ENCODE measurements around the gene RBM6.
"Not testable (repeated sequence)": the region's sequence is repeated elsewhere in the genome, so short reads cannot be mapped to it uniquely, and the experiment has no call there.

RBM6 gene, protein sequence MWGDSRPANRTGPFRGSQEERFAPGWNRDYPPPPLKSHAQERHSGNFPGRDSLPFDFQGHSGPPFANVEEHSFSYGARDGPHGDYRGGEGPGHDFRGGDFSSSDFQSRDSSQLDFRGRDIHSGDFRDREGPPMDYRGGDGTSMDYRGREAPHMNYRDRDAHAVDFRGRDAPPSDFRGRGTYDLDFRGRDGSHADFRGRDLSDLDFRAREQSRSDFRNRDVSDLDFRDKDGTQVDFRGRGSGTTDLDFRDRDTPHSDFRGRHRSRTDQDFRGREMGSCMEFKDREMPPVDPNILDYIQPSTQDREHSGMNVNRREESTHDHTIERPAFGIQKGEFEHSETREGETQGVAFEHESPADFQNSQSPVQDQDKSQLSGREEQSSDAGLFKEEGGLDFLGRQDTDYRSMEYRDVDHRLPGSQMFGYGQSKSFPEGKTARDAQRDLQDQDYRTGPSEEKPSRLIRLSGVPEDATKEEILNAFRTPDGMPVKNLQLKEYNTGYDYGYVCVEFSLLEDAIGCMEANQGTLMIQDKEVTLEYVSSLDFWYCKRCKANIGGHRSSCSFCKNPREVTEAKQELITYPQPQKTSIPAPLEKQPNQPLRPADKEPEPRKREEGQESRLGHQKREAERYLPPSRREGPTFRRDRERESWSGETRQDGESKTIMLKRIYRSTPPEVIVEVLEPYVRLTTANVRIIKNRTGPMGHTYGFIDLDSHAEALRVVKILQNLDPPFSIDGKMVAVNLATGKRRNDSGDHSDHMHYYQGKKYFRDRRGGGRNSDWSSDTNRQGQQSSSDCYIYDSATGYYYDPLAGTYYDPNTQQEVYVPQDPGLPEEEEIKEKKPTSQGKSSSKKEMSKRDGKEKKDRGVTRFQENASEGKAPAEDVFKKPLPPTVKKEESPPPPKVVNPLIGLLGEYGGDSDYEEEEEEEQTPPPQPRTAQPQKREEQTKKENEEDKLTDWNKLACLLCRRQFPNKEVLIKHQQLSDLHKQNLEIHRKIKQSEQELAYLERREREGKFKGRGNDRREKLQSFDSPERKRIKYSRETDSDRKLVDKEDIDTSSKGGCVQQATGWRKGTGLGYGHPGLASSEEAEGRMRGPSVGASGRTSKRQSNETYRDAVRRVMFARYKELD

DNA sequence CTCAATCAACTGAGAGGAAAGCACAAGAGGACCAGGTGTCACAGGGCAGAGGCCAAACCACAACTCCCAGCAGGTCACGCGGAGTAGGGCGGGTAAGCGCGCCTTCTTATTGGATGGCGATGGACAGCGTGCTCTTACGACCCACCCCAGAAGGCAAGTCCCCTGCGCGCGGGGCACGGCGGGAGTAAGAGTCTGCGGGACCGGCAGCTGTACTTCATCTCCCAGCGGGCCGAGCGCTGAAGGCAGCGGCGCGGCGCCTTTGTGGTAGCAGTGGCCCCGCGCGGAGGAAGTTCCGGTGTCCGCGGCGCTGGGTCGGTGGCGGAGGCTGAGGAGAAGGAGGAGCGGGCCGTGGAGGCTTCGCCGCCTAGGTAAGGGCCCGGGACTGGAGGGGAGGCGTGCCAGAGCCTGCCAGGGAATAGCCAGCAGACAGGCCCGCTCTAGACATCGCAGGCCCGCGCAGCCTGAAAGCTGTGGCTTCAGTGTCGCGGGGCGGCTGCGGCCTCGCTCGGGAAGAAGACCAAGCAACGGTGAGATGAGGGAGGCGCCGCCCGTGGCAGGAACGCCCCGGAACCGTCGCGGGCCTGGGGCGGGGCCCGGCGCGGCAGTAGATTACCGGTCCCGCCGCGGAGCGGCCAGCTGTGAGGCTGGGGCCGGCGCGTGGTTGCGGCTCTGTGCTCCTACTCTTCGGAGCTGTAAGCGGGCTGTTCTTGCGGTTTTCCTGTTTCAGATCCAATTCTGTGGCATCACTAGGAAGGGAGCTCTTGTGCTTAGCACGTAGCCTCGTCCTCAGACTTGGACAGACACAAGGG is at the start of gene RBM6:
Gene RBM6 (plus strand): TSS at position 293 of the 809 bp plus-strand sequence. CDS start 22,492 bp downstream, outside the sequence.
- DNase-seq (ENCODE audit: low read depth): peak; percentile 99

DNA sequence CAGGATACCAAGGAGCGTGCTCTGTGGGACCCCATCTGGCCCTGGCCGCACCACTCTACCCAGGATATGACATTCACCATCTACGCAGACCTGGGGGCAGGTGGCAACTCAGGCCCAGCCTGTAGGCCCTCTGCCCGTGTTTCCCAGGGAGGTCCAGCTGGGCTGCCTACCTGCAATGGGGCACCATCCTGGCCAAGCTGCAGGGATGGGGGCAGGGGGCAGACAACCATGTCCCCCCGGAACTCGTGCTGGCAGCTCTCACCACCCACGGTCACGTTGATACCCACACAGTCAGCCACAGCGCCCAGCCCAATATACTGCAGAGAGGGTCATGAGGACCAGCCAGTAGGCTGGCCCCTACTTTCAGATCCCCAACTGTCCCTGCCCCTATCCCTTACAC is 44.2 kb upstream of the RBM6 start:
- DNase-seq (ENCODE audit: low read depth): no peak

DNA sequence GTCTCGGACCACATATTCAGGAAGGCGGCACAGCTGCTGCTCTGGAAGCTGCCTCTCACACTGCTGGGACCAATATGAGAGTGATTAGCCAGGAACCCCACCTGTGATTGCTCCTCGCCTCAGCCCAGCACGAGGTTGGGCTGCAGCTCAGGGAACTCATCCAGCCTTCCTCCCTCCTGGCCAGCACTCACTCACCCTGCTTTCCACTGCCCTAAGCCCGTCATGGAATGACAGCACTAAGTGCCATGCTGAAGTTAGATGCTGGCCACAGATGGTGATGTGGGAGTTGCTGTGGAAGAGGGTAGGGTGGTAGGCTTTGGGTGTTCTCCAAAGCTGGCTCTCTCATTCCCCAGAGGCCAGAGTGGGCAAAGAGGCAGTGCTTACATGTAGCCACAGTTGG is 43.6 kb upstream of the RBM6 start:
- no peak for DNase-seq (ENCODE audit: low read depth)

DNA sequence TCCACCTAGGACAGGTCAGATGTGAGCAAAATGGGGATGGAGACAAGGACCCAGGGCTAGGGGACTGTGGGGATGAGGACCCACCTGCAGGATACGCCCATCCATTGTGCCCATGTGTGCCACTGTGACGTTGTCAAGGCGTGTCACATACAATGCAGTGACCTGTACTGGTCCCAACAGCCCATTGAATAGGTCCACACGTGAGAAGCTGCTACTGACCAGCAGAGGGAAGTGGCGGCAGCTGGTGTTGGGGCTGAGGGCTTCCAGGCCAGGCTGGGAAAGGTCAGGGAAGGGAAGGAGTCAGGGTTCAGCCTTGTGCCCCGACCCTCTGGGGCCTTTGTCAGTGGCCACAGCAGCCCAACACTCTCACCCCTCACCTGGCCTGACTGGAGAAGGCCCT is 41.0 kb upstream of the RBM6 start:
- DNase-seq (ENCODE audit: low read depth): no peak

DNA sequence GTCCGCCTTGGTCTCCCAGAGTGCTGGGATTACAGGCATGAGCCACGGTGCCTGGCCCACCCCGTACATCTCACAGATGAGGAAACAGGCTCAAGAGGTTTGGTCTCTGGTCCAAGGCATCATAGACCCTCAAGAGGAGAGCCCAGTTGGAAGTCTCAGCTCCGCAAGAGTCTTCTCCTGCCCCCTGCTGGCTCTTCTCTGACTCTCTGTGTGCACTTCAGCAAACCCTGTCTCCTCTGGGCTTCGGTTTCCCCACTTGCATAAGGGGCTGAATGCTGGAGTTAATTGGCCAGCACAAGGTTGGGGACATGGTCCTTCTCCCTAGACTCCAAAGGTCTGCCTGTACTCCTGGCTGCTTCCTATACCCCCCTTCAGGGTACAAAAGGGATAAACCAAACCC is 40.1 kb upstream of the RBM6 start:
- no peak for DNase-seq (ENCODE audit: low read depth)

DNA sequence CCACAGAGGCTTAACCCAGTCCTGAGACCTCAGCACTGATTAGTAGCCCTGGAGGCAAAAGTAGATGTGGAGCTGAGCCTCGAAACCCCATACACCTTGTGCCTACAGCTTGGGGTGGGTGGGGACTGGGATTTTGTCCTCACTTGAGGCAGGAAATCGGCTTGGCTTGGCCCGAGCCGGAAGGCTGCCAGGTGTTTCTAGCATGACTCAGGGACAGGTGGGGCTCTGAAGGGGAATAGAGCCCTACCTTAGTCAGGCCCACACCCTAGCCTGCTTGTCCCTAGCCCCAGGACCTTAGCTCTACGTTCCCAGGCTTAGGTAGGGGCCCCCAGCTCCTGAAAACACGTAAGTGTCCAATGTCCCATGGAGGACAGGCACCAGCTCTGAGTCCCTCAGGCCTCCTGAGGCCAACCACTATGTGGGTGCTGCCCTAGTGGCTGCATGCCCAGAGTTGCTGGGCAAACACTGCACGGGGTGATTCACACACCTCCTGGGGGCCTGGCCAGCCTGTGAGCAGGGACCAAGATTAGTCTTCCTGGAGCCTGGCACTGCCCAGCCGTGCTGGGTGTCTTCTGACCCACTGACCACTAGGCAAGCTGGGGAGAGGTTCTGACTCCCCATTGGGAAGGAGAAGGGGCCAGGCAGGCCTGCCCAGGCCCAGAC is 39.3 kb upstream of the RBM6 start:
- peak; percentile 14 for DNase-seq (ENCODE audit: low read depth)

DNA sequence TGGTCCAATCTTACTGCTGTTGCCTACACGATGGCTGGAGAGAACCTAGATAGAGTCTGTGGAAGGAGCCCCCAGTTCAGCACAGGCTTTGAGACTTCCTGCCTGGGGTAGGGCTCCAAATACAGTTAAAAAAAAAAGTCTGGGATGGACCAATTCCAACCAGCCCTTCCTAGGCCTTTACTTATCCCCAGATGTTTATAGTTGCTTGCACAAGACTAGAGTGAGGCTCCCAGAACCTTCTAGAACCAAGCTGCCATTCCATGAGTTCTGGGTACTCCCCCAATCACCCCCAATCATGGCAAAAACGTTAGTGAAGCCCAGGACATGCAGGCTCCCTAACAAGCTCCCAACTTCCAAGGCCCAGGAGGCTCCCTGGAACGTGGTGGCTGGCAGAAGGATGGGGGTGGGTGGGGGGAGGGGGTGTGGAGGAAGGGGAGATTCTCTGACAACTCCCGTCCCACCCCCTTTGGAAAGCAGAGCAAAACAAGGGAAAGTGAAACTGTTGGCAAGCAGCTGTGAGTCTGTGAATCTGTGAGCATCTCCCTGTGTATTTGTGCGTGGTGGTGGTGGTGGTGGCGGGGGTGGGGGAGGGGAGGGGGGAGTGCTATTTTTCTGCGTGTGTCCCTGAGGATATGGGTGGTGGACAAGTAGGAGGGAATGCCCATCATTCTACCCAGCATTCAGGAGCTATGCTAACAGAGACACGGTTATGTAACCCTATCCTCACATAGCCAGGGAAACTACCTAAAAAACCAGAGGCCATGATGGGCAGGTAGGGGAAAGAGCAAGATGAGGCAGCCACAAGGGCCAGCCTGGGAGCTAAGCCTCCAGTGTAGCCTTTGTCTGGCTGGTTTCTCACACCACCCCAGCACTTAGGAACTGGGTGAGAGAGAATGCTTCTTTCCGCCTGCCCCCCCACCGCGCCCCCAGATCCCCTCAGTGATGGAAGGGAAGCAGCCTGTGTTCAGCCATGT is 38.3 kb upstream of the RBM6 start:
- DNase-seq (ENCODE audit: low read depth): peak; percentile 18

DNA sequence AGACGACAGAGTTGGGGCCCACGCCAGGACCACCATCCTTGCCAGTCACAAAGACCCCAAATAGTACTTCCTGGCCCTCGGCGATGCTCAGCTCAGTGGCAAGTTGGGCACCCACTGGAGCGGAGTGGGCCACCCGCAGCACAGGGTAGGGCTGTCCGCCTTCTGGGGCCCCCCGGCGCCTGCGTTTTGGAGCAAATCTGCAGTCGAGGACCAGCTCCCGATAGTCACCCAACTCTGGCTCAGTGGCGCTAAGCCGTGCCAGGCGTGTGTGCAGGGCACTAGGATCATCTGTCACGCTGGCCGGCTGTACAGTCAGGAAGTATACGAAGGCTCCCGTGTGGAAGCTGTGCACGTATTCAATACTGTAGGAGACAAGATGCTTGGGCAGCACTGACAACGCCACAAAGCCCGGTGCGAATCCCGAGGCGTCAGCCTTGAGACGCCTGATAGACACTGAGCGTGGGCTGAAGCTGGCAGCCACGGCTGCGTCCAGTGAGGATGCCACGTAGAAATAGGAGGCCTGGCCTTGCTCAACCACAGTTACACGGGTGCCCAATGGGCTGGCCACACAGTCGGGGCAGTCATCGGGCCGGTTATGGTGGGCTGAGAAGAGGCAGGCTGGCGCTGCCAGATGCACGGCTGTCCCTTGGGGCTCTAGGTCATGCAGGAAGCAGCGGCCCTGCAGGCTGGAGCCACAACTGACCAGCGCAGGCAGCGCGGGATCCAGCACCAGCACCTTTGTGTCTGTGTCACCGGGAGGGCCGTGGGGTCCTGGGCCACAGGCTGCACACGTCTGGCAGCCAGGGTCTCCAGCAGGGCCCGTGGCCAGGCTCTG is 37.2 kb upstream of the RBM6 start:
- DNase-seq (ENCODE audit: low read depth): no peak

DNA sequence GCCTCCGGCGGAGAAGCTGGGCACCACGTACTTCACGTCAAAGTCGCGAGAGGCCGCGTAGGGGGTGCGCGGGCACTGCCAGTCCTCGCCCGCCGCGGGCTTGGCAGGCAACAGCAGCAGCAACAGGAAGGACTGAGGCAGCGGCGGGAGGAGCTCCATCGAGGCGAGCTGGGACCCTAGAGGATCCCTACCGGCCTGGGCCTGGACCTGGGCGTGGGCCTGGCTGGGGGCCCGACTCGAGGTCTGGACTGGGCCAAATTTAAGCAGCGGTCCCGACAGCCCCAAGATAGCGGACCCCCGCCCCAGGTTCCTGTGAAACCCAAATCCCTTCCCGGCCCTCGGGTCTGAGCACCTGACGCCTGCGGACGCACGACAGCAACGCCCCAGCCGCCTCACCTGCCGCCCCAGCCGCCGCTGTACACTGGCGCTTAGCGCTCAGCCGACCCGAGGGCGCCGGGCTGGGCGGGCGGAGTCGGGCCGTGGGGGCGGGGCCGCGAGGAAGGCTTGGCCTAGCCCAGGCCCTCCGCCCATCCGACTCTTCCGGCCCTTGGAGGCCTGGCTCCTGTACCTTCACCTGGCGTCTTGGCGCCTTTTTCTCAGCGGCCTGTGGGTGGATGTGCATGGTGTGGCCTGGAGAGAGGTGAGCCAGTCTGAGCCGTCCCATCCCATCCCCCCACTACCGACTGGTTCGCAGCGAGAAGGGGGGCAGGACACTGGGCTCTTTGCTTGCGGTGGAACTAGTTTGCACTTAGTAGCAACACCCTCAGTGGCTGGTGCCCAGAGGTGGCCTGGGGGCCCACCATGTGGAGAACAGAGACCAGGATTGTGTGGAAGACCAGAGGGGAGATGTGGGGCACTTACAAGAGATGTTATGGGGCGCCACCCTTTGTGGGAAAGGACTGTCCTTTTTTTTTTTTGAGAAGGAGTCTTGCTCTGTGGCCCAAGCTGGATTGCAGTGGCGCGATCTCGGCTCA is 36.2 kb upstream of the RBM6 start, which contains the start of gene MST1R:
Gene MST1R (minus strand): TSS at position 423 of the 974 bp plus-strand sequence. CDS start 264 bp downstream, at position 159.
- DNase-seq (ENCODE audit: low read depth): peak; percentile 29

DNA sequence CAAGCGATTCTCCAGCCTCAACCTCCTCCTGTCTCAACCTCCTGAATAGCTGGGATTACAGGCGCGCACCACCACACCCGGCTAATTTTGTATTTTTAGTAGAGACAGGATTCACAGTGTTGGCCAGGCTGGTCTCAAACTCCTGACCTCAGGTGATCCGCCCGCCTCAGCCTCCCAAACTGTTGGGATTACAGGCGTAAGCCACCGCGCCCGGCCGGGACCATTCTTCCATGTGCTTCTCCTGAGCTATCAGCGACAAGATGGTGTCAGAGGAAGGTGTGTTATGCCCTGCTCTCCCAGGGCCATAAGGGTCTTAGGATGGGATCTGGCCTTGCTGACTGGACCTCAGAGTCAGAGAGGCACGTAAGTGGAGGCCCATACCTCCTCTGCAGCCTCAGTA is 35.5 kb upstream of the RBM6 start:
- DNase-seq (ENCODE audit: low read depth): not testable (repeated sequence)

DNA sequence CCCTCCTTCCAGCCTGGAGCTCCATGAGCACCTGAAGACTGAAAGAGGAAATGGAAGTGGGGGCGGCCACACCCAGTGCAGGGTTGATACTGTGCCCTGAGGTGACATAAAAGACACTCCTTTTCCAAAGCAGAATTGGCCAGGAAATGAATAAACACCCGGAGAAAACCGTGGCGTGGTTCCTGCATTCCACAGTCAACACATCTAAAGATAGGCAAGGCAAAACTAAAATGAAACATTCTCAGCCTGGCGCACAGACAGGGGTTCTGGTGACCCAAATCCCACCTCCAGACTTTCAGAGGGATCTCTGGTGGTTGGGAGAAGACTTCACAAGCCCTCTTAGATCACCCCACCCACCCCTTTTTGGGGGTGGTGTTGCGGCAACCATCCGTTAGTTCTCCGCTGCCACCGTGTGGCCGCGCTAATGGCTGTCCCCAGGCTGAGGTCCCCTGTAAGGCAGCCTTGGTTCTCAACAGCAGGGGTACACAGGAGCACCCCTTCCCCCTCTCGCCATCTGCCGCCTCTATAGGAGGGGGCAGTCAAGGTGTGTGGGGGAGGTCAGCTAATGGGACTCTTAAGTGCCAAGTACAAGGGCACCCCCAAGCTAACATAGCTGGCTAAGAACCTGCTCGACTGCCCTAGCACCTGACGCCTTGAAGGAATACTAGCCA is 33.7 kb upstream of the RBM6 start:
- DNase-seq (ENCODE audit: low read depth): peak; percentile 33

DNA sequence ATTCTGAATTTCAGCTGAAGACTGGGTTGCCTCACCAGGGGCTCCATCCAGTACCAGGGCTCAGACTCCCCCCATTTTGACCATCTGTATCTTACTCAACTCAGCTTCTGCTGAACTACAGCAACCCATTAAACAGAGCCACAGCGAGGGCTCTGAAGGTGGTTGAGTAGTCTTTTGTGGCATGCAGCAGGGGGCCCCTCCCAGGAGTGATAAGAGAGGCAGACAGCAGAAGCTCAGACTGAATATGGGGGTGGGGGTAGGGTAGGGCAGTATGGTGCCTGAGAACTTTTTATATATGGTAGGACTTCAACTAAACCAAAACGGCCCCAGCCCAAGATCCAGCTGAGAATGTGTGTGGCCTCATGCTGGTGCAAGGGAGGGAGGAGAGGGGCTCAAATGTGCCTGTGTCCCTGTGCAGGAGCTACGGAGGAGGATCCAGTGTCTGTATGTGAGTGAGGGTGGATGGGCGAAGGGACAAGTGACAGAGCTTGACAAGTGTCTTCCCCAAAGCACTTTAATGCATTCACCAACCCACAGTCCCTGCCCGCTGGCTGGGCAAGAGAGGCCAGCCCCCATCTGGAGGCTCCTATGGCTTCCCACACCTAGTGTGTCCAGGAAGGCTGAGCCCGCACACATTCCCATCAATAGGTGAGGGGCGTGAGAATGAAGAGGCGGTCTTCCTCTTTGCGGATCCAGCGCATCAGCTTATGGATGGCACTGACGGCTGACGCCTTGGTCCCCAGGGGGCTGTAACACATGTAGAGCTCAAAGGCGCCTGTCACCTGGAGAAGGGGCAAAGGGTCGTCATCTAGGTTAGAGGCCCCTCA is 31.4 kb upstream of the RBM6 start:
- no peak for DNase-seq (ENCODE audit: low read depth)

DNA sequence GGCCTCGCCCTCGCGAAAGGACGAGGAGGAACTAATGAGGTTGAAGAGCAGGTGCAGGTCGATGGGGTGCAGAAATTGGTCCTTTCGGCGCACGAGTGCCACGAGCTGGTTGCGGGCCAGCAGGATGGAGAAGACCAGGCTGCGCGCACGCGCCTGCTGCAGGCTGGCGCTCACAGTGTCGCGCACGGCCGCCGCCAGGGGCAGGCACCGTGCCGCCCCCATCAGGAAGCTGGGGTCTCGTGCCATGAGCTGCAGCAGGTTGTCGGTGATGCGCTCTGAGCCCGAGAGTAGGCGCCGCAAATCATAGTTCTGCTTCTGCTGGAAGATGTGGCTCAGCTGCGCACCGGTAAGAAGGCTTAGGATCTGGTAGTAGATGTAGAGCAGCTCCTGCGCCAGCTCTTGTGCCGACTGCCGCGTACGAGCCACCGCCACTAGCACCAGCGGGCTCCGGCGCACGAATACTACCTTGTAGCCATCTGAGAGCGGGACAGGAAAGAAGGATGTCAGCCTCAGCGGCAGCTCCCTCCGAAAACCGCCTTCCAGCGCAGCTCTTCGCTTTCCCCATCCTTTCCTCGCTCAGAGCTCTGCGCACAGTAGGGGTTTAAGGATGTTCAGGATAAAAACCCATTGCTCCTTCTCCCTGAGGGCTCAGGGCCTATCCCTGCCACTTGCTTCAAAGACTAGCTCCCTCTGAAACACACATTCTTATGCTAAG is 29.4 kb upstream of the RBM6 start:
- no peak for DNase-seq (ENCODE audit: low read depth)

DNA sequence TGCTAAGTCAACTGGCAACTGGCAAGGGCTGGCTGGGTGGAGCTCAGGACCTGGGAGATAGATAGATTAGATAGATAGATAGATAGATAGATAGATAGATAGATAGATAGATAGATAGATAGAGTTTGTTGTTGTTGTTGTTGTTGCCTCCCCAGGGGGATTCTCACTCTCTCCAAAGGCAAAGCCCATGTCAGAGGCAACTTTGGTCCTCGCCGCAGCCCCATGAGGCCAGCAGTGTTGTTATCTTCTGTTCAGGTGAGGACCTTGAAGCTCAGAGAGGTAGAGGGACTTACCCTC is 28.9 kb upstream of the RBM6 start:
- no peak for DNase-seq (ENCODE audit: low read depth)

DNA sequence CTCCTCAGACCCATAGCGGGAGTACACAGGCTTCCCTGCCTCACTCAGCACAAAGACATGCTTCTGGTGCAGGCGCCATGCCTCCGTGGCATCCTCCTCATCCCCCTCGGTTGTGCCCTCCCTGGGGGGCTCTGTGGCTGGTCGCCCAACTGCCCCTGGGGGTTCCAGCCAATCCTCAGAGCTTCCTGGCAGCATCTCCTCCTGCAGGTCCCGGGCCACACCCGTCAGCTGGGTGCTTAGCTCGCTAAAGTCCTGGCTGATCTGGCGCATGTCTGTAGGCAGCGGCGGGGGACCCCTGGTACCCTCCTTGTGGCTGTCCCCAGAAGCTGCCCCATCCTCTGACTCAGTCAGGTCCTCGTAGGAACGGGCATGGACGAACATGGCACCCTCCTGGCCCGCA is 28.3 kb upstream of the RBM6 start:
- DNase-seq (ENCODE audit: low read depth): no peak

DNA sequence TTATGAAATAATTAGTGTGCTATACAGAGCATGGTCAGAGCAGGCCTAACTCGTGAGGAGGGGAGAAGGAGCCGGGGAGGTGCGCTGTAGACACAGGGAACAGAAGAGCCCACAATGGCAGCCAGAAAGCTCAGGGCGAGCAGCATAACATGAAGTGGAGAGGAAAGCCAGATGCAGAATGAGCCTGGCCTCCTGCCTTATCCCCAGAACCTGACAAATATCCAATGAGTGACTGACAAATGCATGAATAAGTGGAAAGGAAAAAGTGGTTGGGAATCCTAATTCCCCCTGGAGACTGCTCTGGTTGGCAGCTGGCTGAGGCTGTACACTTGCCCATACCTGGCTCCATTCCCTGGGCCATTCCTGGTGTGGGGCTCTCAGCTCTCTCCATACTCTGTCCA is 27.1 kb upstream of the RBM6 start:
- no peak for DNase-seq (ENCODE audit: low read depth)

Measured in iris pigment epithelial cell (primary cell).